Frontal cortex (tissue), 4 donors: ENCODE data around the gene RELL1. TPM values are rescaled to one million over a fixed set of nuclear protein-coding genes. Genes with fewer than 3 reads are reported as not detected.

Experiments
- DNase-seq, 2 donors: peaks; one replicate each; pipeline ENCODE4 v3.0.0; 2012; ENCODE audit warnings: low spot score in 2 of 2
- FAIRE-seq: peaks from 2 replicates; lab custom pipeline; 2012; peaks lifted over from hg19 to GRCh38; lab: Jason Lieb, UNC
- total RNA-seq: library from RNA; depleted of rRNA; stranded (reverse); fragments of >200 nt; gene quantifications from one replicate; pipeline ENCODE4 v1.2.3, GENCODE V29; 2014
- donor health status: control.
- donor health status: control.
- donor health status: control.

The RELL1 gene
- total RNA-seq, 1 donor from 2014 or later = 38.7 TPM

- FAIRE-seq = no peak
- no peak for DNase-seq
Measured at GRCh38 chr4:37605843-37606565, 80.2 kb downstream of the RELL1 start.

- FAIRE-seq = no peak
Measured at GRCh38 chr4:37604461-37604860, 81.7 kb downstream of the RELL1 start.

DNA sequence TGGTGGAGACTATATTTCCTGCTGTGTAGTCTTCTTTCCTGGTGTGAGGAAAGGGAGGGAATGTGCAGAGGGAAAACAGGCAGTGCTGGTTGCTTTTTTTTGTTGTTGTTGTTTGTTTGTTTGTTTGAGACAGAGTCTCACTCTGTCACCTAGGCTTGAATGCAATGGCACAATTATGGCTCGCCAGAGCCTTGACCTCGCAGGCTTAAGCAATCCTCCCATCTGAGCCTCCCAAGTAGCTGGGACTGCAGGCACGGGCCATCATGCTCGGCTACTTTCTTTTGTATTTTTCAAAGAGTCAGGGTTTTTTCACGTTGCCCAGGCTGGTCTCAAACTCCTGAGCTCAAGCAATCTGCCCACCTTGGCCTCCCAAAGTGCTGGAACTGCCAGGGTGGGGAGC lies 82.5 kb downstream of the RELL1 start:
- DNase-seq (no peak), FAIRE-seq (no peak)

More at GRCh38 chr4:37604461-37604860, 81.7 kb downstream of the RELL1 start:
- no peak for DNase-seq

DNA sequence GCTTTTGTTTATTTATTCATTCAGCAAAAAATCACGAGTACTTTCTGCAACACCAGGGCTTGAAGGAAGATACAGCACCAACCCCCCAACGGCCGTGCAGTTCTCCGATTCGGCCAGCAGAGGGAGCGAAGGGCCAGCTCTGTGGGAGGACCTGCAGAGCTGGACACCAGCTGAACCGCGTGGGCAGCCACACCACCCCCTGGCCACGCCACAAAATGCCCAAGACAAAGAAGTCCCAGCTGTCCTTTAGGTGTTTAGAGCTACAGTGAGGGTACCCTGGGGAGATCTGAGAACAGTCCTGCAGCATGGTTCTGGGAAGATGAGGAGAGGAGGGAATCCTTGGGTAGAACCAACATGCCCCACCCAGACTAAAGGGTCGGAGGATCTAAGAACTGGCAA lies 83.1 kb downstream of the RELL1 start:
- FAIRE-seq = no peak
- peak; percentile 57 to 79 for DNase-seq

DNA sequence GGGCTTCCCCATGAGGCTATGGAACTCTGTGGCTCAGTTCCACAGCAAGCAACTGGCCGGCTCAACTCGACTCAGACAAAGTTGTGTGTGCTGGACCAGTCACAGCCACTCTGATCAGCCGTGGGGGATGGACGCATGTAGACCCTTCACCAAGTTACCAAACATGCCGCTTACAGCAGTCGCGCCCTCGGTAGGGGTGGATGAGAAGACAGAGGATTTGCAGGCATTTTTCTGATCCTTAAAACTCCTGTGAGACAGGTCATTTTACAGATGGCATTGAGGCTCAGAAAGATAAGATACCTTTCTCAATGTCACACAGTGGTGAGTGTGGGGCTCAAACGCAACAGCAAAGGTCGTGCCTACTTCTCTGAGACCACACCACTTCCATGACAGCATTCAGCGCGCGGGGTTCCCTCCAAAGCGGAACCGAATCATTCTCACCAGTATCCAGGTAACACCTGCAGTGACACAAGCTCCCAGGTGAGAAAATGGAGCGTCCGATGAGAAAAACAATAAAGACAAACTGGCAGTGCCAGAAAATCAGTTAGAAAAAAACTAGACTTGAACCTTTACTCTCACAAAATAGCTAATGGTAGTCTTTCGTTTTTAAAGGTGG lies 83.6 kb downstream of the RELL1 start:
- DNase-seq = no peak

GRCh38 chr4:37601531-37601930 lies 84.6 kb downstream of the RELL1 start:
- DNase-seq (no peak), FAIRE-seq (no peak)

More for the DNA sequence above, 83.6 kb downstream of the RELL1 start:
- FAIRE-seq = no peak

DNA sequence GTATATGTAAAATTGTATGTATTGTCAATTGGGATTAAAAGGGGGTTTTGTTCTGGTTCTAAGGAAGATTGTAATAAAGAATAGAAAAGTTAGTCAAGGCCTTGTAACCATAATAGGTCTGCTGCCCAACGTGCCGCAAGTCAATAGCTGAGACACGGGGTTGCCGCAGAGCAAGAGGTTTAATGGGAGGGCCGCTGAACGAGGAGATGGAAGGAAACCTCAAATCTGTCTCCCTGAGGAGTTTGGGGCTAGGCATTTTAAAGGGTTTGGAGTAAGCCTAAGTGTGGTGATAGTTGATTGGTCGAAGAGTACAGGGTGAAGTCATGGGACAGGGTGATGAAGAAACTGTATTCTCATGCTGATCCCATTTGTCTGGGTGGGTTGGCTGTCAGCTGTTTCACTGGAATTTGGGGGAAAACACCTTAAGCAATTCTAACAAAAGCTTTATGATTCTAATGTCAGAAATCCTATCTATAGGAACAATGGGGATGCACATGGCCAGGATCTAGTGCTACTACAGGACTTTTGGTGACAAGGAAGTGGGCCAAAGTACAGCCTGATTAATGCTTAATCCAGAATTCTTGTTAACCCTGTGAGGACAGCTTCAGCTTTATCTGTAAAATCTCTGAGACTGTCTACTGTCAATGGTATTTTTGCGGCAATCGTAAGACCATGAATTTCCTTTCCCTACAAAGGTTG lies 86.9 kb downstream of the RELL1 start:
- FAIRE-seq (no peak), DNase-seq (no peak)

- FAIRE-seq = no peak
- DNase-seq = no peak
Measured at GRCh38 chr4:37597034-37597433, 89.1 kb downstream of the RELL1 start.

DNA sequence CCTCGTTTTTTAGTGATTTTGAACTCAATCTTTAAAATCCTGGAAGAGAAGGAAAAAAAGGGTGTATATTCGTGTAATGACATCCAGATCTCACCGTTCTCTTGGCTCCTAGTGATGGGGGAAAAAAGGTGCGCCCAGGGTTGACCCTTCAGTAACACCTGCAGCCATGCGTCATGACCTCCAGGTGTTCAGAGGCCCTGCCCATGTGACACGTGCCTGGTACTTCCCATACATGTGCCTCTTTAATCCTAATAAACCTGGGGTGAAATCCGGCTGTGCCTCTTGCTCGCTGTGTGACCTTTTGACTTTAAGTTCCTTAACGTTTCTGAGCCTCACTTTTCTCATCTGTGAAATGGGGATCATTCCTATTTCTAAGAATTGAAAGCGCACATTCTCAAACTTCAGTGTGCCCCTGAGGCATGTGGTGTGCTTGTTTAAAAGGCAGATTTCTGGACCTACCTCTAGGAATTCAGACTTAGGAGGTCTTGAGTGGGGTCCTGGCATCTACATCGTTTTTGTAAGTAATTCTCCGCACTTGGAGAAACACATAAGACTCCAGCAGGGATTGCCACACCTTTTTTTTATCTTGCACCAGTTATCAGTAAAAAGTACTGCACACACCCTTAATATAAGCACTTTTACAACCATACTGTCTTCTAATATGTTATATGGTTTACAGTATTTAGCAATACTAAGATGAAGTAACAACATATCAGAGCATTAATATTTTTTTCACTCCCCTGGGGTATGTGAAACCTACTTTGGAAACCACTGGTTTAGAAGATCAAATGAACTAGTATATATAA lies 90.1 kb downstream of the RELL1 start:
- FAIRE-seq (no peak), DNase-seq (no peak)

DNA sequence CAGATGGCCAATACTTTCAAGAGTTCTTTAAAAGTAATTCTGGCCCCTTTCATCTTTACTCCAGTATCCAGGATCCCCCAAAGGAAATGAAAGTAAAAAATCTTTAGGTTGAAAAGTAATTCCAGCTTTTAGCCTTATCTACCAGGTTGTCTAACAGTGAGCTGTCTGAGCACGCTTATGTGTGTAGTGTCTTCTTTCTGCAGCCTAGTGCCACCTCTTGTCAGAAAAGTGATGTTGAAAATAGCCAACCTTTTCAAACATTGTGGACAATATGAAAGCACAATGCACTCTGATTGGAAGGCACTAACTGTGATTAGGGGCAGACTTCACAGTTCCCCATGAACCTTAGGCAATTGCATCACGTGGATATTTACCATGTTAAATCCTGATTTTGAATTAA lies 92.1 kb downstream of the RELL1 start:
- DNase-seq (no peak), FAIRE-seq (no peak)

DNA sequence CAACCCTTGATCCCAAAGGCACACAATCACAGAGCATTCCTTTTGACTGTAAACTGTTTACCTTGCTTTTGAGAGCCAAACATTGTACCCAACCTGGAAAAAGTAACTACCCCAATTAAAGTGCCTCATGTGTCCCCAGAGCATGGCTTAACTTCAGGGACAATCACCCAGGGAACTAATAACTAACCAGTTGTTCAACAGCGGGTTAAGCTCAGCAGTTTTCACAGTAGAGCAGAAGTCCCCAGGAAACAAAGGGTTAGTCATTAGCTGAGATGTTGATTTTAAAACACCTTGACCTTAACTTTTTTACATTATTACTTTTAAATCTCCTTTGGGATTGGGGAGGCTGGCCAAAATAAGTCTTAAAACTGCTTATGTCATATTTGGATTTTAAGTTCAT lies 94.8 kb downstream of the RELL1 start:
- DNase-seq (no peak), FAIRE-seq (no peak)

DNA sequence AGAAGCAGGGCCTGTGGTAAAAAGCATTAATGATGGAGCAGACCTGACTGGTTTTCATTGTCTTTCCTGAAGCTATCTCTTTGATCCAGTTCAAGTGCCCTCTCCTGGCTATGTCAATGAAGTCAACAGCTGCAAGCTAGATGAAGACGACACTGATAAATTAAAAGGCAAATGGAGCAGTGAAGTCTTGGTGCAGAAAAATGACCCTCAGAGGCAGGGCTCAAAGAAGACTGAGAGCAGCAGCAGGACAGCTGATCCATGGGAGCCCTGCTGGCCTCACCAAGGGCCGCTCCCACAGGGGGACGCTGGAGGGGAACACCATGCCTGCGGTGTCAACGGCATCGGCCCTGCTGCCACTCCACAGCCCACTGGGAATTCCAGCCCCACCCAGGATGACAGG lies 96.2 kb downstream of the RELL1 start:
- FAIRE-seq (no peak), DNase-seq (no peak)

DNA sequence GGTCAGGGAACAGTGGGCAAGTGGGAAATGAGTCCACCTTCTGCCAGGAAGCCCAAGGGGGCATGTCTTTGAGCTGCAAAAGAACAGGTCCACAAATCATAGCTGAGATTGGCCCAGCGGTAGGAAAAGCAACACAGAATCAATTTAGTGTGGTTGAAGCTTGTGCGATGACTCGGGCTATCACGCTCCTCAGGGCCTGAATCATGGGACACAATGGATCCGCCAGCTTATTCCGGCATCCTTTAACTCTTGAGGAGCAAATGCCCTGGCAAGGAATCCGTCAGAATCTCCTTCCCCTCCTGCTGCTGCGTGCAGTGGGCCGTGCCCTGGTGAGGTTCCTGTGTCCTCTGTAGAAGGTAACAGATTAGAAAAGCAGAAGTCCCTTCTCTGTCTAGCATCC lies 98.0 kb downstream of the RELL1 start:
- DNase-seq (no peak), FAIRE-seq (no peak)

GRCh38 chr4:37586194-37586593 lies 100.0 kb downstream of the RELL1 start:
- no peak for FAIRE-seq
- DNase-seq = no peak

DNA sequence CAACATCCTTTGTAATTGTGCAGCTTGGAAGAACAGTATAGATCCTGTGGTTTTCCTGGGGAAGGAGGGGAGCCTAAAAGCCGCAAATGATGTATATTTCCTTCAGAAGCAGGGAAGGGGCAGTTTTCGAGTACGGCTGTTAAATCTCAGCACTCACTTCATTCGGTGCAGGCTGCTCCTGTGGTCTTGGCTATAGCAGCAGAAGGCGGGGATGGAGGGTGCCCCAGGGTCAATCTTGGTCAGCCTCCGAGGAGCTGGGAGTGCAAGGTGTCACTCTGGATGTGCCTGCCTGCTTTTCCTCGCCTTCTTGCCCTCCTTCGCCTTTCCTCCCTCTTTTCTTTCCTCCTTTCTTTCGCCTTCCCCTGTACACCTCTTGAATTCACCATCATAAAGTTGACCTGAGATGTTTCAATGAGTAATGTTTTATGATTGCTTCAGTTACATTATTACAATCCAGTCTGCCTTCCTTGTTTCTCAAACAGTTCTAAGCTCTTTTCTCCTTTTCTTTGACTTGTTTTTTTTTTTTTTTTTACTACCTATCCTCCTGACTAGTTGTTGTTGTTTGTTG lies 101.6 kb downstream of the RELL1 start:
- FAIRE-seq = no peak

GRCh38 chr4:37584071-37584470 lies 102.1 kb downstream of the RELL1 start:
- DNase-seq (no peak), FAIRE-seq (no peak)

More for the DNA sequence above, 101.6 kb downstream of the RELL1 start:
- no peak for DNase-seq

- FAIRE-seq (no peak), DNase-seq (no peak)
Measured at GRCh38 chr4:37573566-37573965, 112.6 kb downstream of the RELL1 start.

- FAIRE-seq (no peak), DNase-seq (no peak)
Measured at GRCh38 chr4:37568489-37568888, 117.7 kb downstream of the RELL1 start.

DNA sequence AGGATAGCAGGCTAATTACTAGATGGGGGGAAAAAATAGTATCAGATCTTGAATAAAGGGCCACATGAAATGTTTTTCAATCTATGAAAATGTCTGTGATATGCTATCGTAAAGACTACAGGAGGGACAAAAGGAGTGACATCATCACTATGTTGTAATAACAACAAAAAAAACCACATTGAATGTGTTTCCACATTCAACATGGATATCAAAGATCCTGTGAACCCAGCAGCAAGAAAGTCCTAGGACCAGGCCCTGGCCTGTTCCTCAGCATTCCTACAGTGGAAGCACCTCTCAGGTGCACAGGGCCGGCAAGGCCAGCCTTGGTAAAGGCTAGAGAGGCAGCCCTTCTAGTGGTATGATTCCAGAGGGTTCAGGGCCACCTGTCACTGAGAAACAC lies 118.3 kb downstream of the RELL1 start:
- no peak for DNase-seq
- FAIRE-seq = no peak

- DNase-seq = no peak
Measured at GRCh38 chr4:37562592-37562991, 123.6 kb downstream of the RELL1 start.

More at GRCh38 chr4:37562592-37562991, 123.6 kb downstream of the RELL1 start:
- FAIRE-seq = no peak
